ENCODE results near the gene CIDEC. TPM values are rescaled to one million over a fixed set of nuclear protein-coding genes. Genes with fewer than 3 reads are reported as not detected.
"Not testable (repeated sequence)": the region's sequence is repeated elsewhere in the genome, so short reads cannot be mapped to it uniquely, and the experiment has no call there.

Gene CIDEC
- total RNA-seq, 2 experiments from 2014 or later: not detected

GRCh38 chr3:9898467-9899241 is 18.6 kb upstream of the CIDEC start:
- CTCF ChIA-PET: no interaction called here

GRCh38 chr3:9897408-9898372 is 17.6 kb upstream of the CIDEC start:
- TF ChIP-seq CTCF (IDR thresholded peaks at IDR 0.05): no peak
- no peaks in the 10 kb centered on the region for H3K27me3 ChIP-seq (ENCODE audit: control insufficient read depth in 1 of 2, insufficient read depth in 2 of 2, low read length in 2 of 2)
- no peaks in the 10 kb centered on the region for H3K9me3 Mint-ChIP-seq
- H3K9me3 ChIP-seq (ENCODE audit: control insufficient read depth in 1 of 2, insufficient read depth in 1 of 2, low read length in 2 of 2): no peaks in the 10 kb centered on the region
- intact Hi-C loops (cut with DNase I, micrococcal nuclease): no loop called here
- ChIA-PET CTCF (no interaction called here), POLR2A (interaction anchor here (0.9 kb wide), 1 partner anchor 18 kb away, joined by 3 read pairs; no protein-coding TSS in a partner anchor)
- H3K36me3 Mint-ChIP-seq (ENCODE audit: low read depth): peaks cover 23% of the 10 kb centered on the region
- H3K27ac ChIP-seq (ENCODE audit: low read depth in 1 of 2, low read length in 2 of 2): no peak overlapping the region
- H3K4me3 ChIP-seq (ENCODE audit: low read length): no peak overlapping the region
- H3K36me3 ChIP-seq (ENCODE audit: insufficient read depth, low read length): peaks cover 13% of the 10 kb centered on the region
- no peak overlapping the region for H3K4me3 Mint-ChIP-seq
- no peaks in the 10 kb centered on the region for H3K27me3 Mint-ChIP-seq
- peaks cover 46% of the 10 kb centered on the region for H3K4me1 Mint-ChIP-seq (ENCODE audit: low read depth)
- ATAC-seq (ENCODE audit: poor library complexity) (no peak), DNase-seq (no peak)
- H3K27ac Mint-ChIP-seq: peak overlapping the region; percentile 64
- peaks cover 23% of the 10 kb centered on the region for H3K4me1 ChIP-seq (ENCODE audit: insufficient read depth, low read length)

More at GRCh38 chr3:9898467-9899241, 18.6 kb upstream of the CIDEC start:
- no peak overlapping the region for H3K4me3 Mint-ChIP-seq
- peak overlapping the region; percentile 64 for H3K27ac Mint-ChIP-seq
- POLR2A ChIA-PET: no interaction called here
- TF ChIP-seq CTCF (IDR thresholded peaks at IDR 0.05): no peak
- no peak for DNase-seq
- H3K9me3 Mint-ChIP-seq: no peaks in the 10 kb centered on the region
- intact Hi-C loops (cut with DNase I, micrococcal nuclease): no loop called here
- Histone ChIP-seq H3K27me3 (ENCODE audit: control insufficient read depth in 1 of 2, insufficient read depth in 2 of 2, low read length in 2 of 2) (no peaks in the 10 kb centered on the region), H3K4me3 (ENCODE audit: low read length) (no peak overlapping the region), H3K9me3 (ENCODE audit: control insufficient read depth in 1 of 2, insufficient read depth in 1 of 2, low read length in 2 of 2) (no peaks in the 10 kb centered on the region), H3K27ac (ENCODE audit: low read depth in 1 of 2, low read length in 2 of 2) (no peak overlapping the region), H3K36me3 (ENCODE audit: insufficient read depth, low read length) (peaks cover 4% of the 10 kb centered on the region), H3K4me1 (ENCODE audit: insufficient read depth, low read length) (peaks cover 31% of the 10 kb centered on the region)
- H3K27me3 Mint-ChIP-seq: no peaks in the 10 kb centered on the region
- peaks cover 45% of the 10 kb centered on the region for H3K4me1 Mint-ChIP-seq (ENCODE audit: low read depth)
- H3K36me3 Mint-ChIP-seq (ENCODE audit: low read depth): peaks cover 13% of the 10 kb centered on the region
- ATAC-seq (ENCODE audit: poor library complexity): no peak

GRCh38 chr3:9896755-9897407 is 16.8 kb upstream of the CIDEC start:
- H3K27me3 ChIP-seq (ENCODE audit: control insufficient read depth in 1 of 2, insufficient read depth in 2 of 2, low read length in 2 of 2); H3K27me3 Mint-ChIP-seq; H3K4me3 Mint-ChIP-seq; H3K9me3 Mint-ChIP-seq; intact Hi-C loops (cut with DNase I, micrococcal nuclease); DNase-seq; H3K9me3 ChIP-seq (ENCODE audit: control insufficient read depth in 1 of 2, insufficient read depth in 1 of 2, low read length in 2 of 2); POLR2A ChIA-PET; H3K4me3 ChIP-seq (ENCODE audit: low read length); H3K27ac ChIP-seq (ENCODE audit: low read depth in 1 of 2, low read length in 2 of 2); CTCF ChIA-PET; ATAC-seq (ENCODE audit: poor library complexity): not testable (repeated sequence)
- H3K4me1 Mint-ChIP-seq (ENCODE audit: low read depth): peaks cover 45% of the 10 kb centered on the region
- peak overlapping the region; percentile 64 for H3K27ac Mint-ChIP-seq
- peaks cover 28% of the 10 kb centered on the region for H3K36me3 Mint-ChIP-seq (ENCODE audit: low read depth)
- Histone ChIP-seq H3K4me1 (ENCODE audit: insufficient read depth, low read length) (peaks cover 22% of the 10 kb centered on the region), H3K36me3 (ENCODE audit: insufficient read depth, low read length) (peaks cover 18% of the 10 kb centered on the region)

GRCh38 chr3:9895715-9896114 is 15.7 kb upstream of the CIDEC start:
- H3K4me3 Mint-ChIP-seq; DNase-seq; H3K27me3 Mint-ChIP-seq; H3K9me3 ChIP-seq (ENCODE audit: control insufficient read depth in 1 of 2, insufficient read depth in 1 of 2, low read length in 2 of 2); H3K27me3 ChIP-seq (ENCODE audit: control insufficient read depth in 1 of 2, insufficient read depth in 2 of 2, low read length in 2 of 2); H3K9me3 Mint-ChIP-seq; ATAC-seq (ENCODE audit: poor library complexity); H3K4me3 ChIP-seq (ENCODE audit: low read length); intact Hi-C loops (cut with DNase I, micrococcal nuclease); H3K27ac ChIP-seq (ENCODE audit: low read depth in 1 of 2, low read length in 2 of 2): not testable (repeated sequence)
- H3K36me3 ChIP-seq (ENCODE audit: insufficient read depth, low read length): peaks cover 18% of the 10 kb centered on the region
- ChIA-PET CTCF (interaction anchor here (2.9 kb wide), 1 partner anchor 37 kb away, joined by 11 read pairs; the partner anchor contains the start of gene CRELD1), POLR2A (interaction anchor here (1.0 kb wide), 1 partner anchor 247 kb away, joined by 4 read pairs; the partner anchor contains the start of gene MTMR14)
- peak overlapping the region; percentile 64 for H3K27ac Mint-ChIP-seq
- peaks cover 18% of the 10 kb centered on the region for H3K4me1 ChIP-seq (ENCODE audit: insufficient read depth, low read length)
- peaks cover 33% of the 10 kb centered on the region for H3K36me3 Mint-ChIP-seq (ENCODE audit: low read depth)
- H3K4me1 Mint-ChIP-seq (ENCODE audit: low read depth): peaks cover 54% of the 10 kb centered on the region

Measured in CD4-positive, alpha-beta T cell (primary cell).